GM19351 (cell line): ENCODE measurements around the gene THOP1.
A peak's percentile ranks its signal among the peaks of the same experiment; 100 is the strongest.
"Not testable (repeated sequence)": the region's sequence is repeated elsewhere in the genome, so short reads cannot be mapped to it uniquely, and the experiment has no call there.

Experiments used
- ATAC-seq: cut with Tn5 transposase; IDR thresholded peaks from one replicate; pipeline ENCODE4 v1.9.1; 2021; ENCODE audit warnings: mild to moderate bottlenecking, moderate library complexity; ENCODE audit not compliant: unreplicated experiment

Gene THOP1

GRCh38 chr19:2780284-2780683 lies 5.0 kb upstream of the THOP1 start:
- no peak for ATAC-seq

- ATAC-seq = no peak
Observed at GRCh38 chr19:2782329-2782935, 2.9 kb upstream of the THOP1 start.

- ATAC-seq = peak; percentile 73
Observed at GRCh38 chr19:2782936-2783780, 2.1 kb upstream of the THOP1 start, which contains the start of gene SGTA. TSS of gene SGTA (minus strand) at chr19:2783273. CDS start at chr19:2769068, 14,205 bp downstream.

GRCh38 chr19:2783781-2784145 lies 1.5 kb upstream of the THOP1 start:
- no peak for ATAC-seq

- no peak for ATAC-seq
Observed at GRCh38 chr19:2787115-2787514, 1.8 kb downstream of the THOP1 start.

- no peak for ATAC-seq
Observed at GRCh38 chr19:2788237-2788636, 2.9 kb downstream of the THOP1 start.

- ATAC-seq = no peak
Observed at GRCh38 chr19:2790194-2790556, 4.9 kb downstream of the THOP1 start.

- no peak for ATAC-seq
Observed at GRCh38 chr19:2790557-2791271, 5.4 kb downstream of the THOP1 start.

GRCh38 chr19:2791440-2791839 lies 6.1 kb downstream of the THOP1 start:
- ATAC-seq = no peak

- ATAC-seq = no peak
Observed at GRCh38 chr19:2791876-2792275, 6.6 kb downstream of the THOP1 start.

- not testable (repeated sequence) for ATAC-seq
Observed at GRCh38 chr19:2792666-2793065, 7.4 kb downstream of the THOP1 start.

GRCh38 chr19:2793126-2793525 lies 7.8 kb downstream of the THOP1 start:
- no peak for ATAC-seq

- ATAC-seq = no peak
Observed at GRCh38 chr19:2793577-2793976, 8.3 kb downstream of the THOP1 start.

GRCh38 chr19:2795827-2796658 lies 10.7 kb downstream of the THOP1 start:
- ATAC-seq = no peak

GRCh38 chr19:2796659-2797266 lies 11.5 kb downstream of the THOP1 start:
- no peak for ATAC-seq

GRCh38 chr19:2797280-2797679 lies 12.0 kb downstream of the THOP1 start:
- no peak for ATAC-seq

- ATAC-seq = no peak
Observed at GRCh38 chr19:2798158-2798685, 12.9 kb downstream of the THOP1 start.

GRCh38 chr19:2798733-2799132 lies 13.4 kb downstream of the THOP1 start:
- no peak for ATAC-seq

GRCh38 chr19:2799273-2800020 lies 14.1 kb downstream of the THOP1 start:
- no peak for ATAC-seq

GRCh38 chr19:2800506-2800905 lies 15.2 kb downstream of the THOP1 start:
- no peak for ATAC-seq
